H9 (cell line): Measurements from ENCODE around the gene POU2F1. TPM values are rescaled to one million over a fixed set of nuclear protein-coding genes. Genes with fewer than 3 reads are reported as not detected.

Experiments used
- DNase-seq: peaks from one replicate; pipeline ENCODE4 v3.0.0-alpha.2; 2017
- H2AFZ ChIP-seq: one replicate; pipeline ENCODE4 v1.6.1; 2013; ENCODE audit warnings: mild to moderate bottlenecking, low read length, control low read depth, moderate library complexity
- H2AK5ac ChIP-seq: 2 replicates; pipeline ENCODE4 v1.6.1; 2013; ENCODE audit warnings: low read length, control low read depth, mixed read lengths; ENCODE audit not compliant: insufficient read length
- H2BK120ac ChIP-seq: one replicate; pipeline ENCODE4 v1.6.1; 2013; ENCODE audit warnings: low read depth, mild to moderate bottlenecking, low read length, control low read depth, inconsistent platforms; ENCODE audit not compliant: poor library complexity, severe bottlenecking
- H2BK12ac ChIP-seq: 2 replicates; pipeline ENCODE4 v1.6.1; 2013; ENCODE audit warnings: low read length, control low read depth, mixed read lengths, low read depth; ENCODE audit not compliant: insufficient read length
- H2BK15ac ChIP-seq: 2 replicates; pipeline ENCODE4 v1.6.1; 2013; ENCODE audit warnings: low read depth, low read length, control low read depth
- H2BK20ac ChIP-seq: one replicate; pipeline ENCODE4 v1.6.1; 2013; ENCODE audit warnings: low read depth, mild to moderate bottlenecking, low read length, control low read depth, inconsistent platforms; ENCODE audit not compliant: poor library complexity, severe bottlenecking
- H2BK5ac ChIP-seq: 2 replicates; pipeline ENCODE4 v1.6.1; 2013; ENCODE audit warnings: low read length, control low read depth, mixed read lengths; ENCODE audit not compliant: insufficient read length
- H3K14ac ChIP-seq: 2 replicates; pipeline ENCODE4 v1.6.1; 2013; ENCODE audit warnings: low read length, control low read depth; ENCODE audit not compliant: insufficient read depth
- H3K18ac ChIP-seq: 2 replicates; pipeline ENCODE4 v1.6.1; 2013; ENCODE audit warnings: low read depth, mild to moderate bottlenecking, mixed read lengths, low read length, control low read depth; ENCODE audit not compliant: insufficient read length
- H3K23ac ChIP-seq: 2 replicates; pipeline ENCODE4 v1.6.1; 2013; ENCODE audit warnings: low read length, control low read depth, mixed read lengths, low read depth; ENCODE audit not compliant: insufficient read length
- H3K23me2 ChIP-seq: 2 replicates; pipeline ENCODE4 v1.6.1; 2013; ENCODE audit warnings: low read depth, mild to moderate bottlenecking, mixed read lengths, low read length, control low read depth; ENCODE audit not compliant: insufficient read length, poor library complexity, severe bottlenecking
- H3K27ac ChIP-seq: 2 replicates; pipeline ENCODE4 v1.5.1; 2013; ENCODE audit warnings: low read length, control low read depth, mixed read lengths, low read depth; ENCODE audit not compliant: insufficient read length
- H3K27me3 ChIP-seq: 2 replicates; pipeline ENCODE4 v1.6.1; 2013; ENCODE audit warnings: low read length, control low read depth, inconsistent platforms; ENCODE audit not compliant: insufficient read depth
- H3K4ac ChIP-seq: 2 replicates; pipeline ENCODE4 v1.6.1; 2013; ENCODE audit warnings: low read depth, mild to moderate bottlenecking, control low read depth, inconsistent platforms, low read length, moderate library complexity
- H3K4me1 ChIP-seq: 2 replicates; pipeline ENCODE4 v1.6.1; 2013; ENCODE audit warnings: low read length, control low read depth, inconsistent platforms; ENCODE audit not compliant: insufficient read depth
- H3K4me2 ChIP-seq: 2 replicates; pipeline ENCODE4 v1.6.1; 2013; ENCODE audit warnings: low read length, control low read depth, mixed read lengths; ENCODE audit not compliant: insufficient read length, insufficient read depth
- H3K56ac ChIP-seq: 2 replicates; pipeline ENCODE4 v1.6.1; 2013; ENCODE audit warnings: low read depth, mild to moderate bottlenecking, mixed read lengths, low read length, control low read depth; ENCODE audit not compliant: insufficient read length
- H3K79me1 ChIP-seq: 2 replicates; pipeline ENCODE4 v1.6.1; 2013; ENCODE audit warnings: low read depth, mild to moderate bottlenecking, moderate library complexity, low read length, control low read depth, inconsistent platforms; ENCODE audit not compliant: insufficient read depth, poor library complexity, severe bottlenecking
- H3K79me2 ChIP-seq: 2 replicates; pipeline ENCODE4 v1.6.1; 2013; ENCODE audit warnings: low read length, control low read depth, inconsistent platforms; ENCODE audit not compliant: insufficient read depth
- H3K9ac ChIP-seq: 2 replicates; pipeline ENCODE4 v1.6.1; 2013; ENCODE audit warnings: low read length, control low read depth, mixed read lengths; ENCODE audit not compliant: insufficient read length; ENCODE audit errors: extremely low read depth
- H3K9me3 ChIP-seq: one replicate; pipeline ENCODE4 v1.6.1; 2013; ENCODE audit warnings: low read depth, low read length, inconsistent platforms; ENCODE audit not compliant: control insufficient read depth
- H3T11ph ChIP-seq: one replicate; pipeline ENCODE4 v1.6.1; 2013; ENCODE audit warnings: mild to moderate bottlenecking, low read length, control low read depth, inconsistent platforms
- H4K20me1 ChIP-seq: one replicate; pipeline ENCODE4 v1.6.1; 2013; ENCODE audit not compliant: control insufficient read depth, insufficient read length, insufficient read depth
- H4K5ac ChIP-seq: 2 replicates; pipeline ENCODE4 v1.6.1; 2013; ENCODE audit warnings: low read depth, mild to moderate bottlenecking, mixed read lengths, low read length, control low read depth; ENCODE audit not compliant: insufficient read length
- H4K8ac ChIP-seq: replicated peaks from 2 replicates; pipeline ENCODE4 v1.6.1; 2013; ENCODE audit warnings: low read length, control low read depth, mixed read lengths, low read depth; ENCODE audit not compliant: insufficient read length
- H4K91ac ChIP-seq: 2 replicates; pipeline ENCODE4 v1.6.1; 2013; ENCODE audit warnings: low read depth, mild to moderate bottlenecking, moderate library complexity, mixed read lengths, low read length, control low read depth; ENCODE audit not compliant: insufficient read length
- H3K27ac Mint-ChIP-seq, 3 experiments: 2 replicates in 2 of 3; 3 replicates in 1 of 3; pipeline ENCODE4 v1.8.0; 2020 to 2021; ENCODE audit warnings: mixed read lengths in 3 of 3, mild to moderate bottlenecking in 1 of 3, moderate library complexity in 1 of 3
- H3K27me3 Mint-ChIP-seq: 2 replicates; pipeline ENCODE4 v1.8.0; 2021; ENCODE audit warnings: low read depth, mild to moderate bottlenecking, moderate library complexity, mixed read lengths
- H3K36me3 Mint-ChIP-seq, 3 experiments: 2 replicates in 2 of 3; 3 replicates in 1 of 3; pipeline ENCODE4 v1.8.0; 2020 to 2021; ENCODE audit warnings: low read depth in 3 of 3, mixed read lengths in 3 of 3; ENCODE audit not compliant: insufficient read depth in 1 of 3
- H3K4me1 Mint-ChIP-seq, 2 experiments: 2 replicates each; pipeline ENCODE4 v1.8.0; 2020; ENCODE audit warnings: mixed read lengths in 2 of 2
- H3K4me3 Mint-ChIP-seq, 2 experiments: 2 replicates in 1 of 2; 3 replicates in 1 of 2; pipeline ENCODE4 v1.8.0; 2020 to 2021; ENCODE audit warnings: mild to moderate bottlenecking in 2 of 2, mixed read lengths in 2 of 2, moderate library complexity in 1 of 2
- H3K9me3 Mint-ChIP-seq, 2 experiments: 2 replicates in 1 of 2; 3 replicates in 1 of 2; pipeline ENCODE4 v1.8.0; 2020; ENCODE audit warnings: mild to moderate bottlenecking in 2 of 2, mixed read lengths in 2 of 2, moderate library complexity in 1 of 2
- WGBS: extraction: QIAGEN DNeasy Blood & Tissue Kit; methylation state at CpG from one replicate; pipeline ENCODE4 v1.1.7; 2013; ENCODE audit warnings: missing lambda C conversion rate, low lambda C conversion rate, mixed read lengths; ENCODE audit not compliant: insufficient read length; ENCODE audit errors: extremely low coverage; 5-methylcytosine and 5-hydroxymethylcytosine counted together
- total RNA-seq: library from RNA; stranded (reverse); gene quantifications from 2 replicates; pipeline ENCODE4 v1.2.1, GENCODE V29; 2021
- TF ChIP-seq, protein P1 (sequence below): fragments of 200-600 bp; sonication (generic); conservative IDR thresholded peaks from 3 replicates; pipeline ENCODE4 v1.8.0; 2021; ENCODE audit warnings: antibody characterized with exemption, mild to moderate bottlenecking

The POU2F1 gene
- total RNA-seq, 1 experiment from 2014 or later, result 62.5 TPM

DNA sequence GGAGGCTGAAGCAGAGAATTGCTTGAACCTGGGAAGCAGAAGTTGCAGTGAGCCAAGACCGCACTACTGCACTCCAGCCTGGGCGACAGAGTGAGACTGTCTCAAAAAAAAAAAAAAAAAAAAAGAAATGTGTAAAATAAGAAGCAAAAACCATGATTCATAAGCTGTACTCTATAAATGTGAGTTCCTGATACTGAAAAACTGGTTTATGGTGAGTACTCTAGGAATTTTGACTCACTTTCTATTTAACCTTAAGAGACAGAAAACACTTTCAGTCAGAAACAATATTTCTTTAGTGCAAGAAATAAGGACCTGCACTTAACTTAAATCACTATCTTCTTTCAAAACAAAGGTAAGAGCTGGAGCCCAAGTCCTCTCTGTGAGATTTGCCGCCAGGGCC, 19.9 kb upstream of the POU2F1 start:
- Histone ChIP-seq H3K4me1 (0 out of 2 replicates have a peak, but pooled peaks cover 2% of the 10 kb centered on the region), H2BK15ac (no peak overlapping the region), H3T11ph (no peak overlapping the region), H3K9me3 (peaks cover 5% of the 10 kb centered on the region), H2AFZ (no peak overlapping the region), H2BK5ac (no peak overlapping the region), H2BK12ac (no peak overlapping the region), H2BK20ac (no peak overlapping the region), H4K20me1 (no peaks in the 10 kb centered on the region), H3K79me2 (no peaks in the 10 kb centered on the region), H3K56ac (no peak overlapping the region), H3K9ac (no peak overlapping the region), H3K4ac (no peak overlapping the region), H3K79me1 (no peaks in the 10 kb centered on the region), H3K27me3 (no peaks in the 10 kb centered on the region), H2BK120ac (no peak overlapping the region), H3K23ac (no peak overlapping the region), H3K18ac (no peak overlapping the region), H3K27ac (no peak overlapping the region), H3K4me2 (no peak overlapping the region), H3K23me2 (no peaks in the 10 kb centered on the region), H4K91ac (no peak overlapping the region), H2AK5ac (no peak overlapping the region), H3K14ac (no peak overlapping the region), H4K5ac (no peak overlapping the region), H4K8ac (no peak overlapping the region)
- no peak overlapping the region for H3K4me3 Mint-ChIP-seq
- H3K9me3 Mint-ChIP-seq, result peaks cover 8 to 13% of the 10 kb centered on the region in 2 experiments; a peak in 3 of 5 replicates
- no peaks in the 10 kb centered on the region for H3K27me3 Mint-ChIP-seq
- TF ChIP-seq, protein P1, sequence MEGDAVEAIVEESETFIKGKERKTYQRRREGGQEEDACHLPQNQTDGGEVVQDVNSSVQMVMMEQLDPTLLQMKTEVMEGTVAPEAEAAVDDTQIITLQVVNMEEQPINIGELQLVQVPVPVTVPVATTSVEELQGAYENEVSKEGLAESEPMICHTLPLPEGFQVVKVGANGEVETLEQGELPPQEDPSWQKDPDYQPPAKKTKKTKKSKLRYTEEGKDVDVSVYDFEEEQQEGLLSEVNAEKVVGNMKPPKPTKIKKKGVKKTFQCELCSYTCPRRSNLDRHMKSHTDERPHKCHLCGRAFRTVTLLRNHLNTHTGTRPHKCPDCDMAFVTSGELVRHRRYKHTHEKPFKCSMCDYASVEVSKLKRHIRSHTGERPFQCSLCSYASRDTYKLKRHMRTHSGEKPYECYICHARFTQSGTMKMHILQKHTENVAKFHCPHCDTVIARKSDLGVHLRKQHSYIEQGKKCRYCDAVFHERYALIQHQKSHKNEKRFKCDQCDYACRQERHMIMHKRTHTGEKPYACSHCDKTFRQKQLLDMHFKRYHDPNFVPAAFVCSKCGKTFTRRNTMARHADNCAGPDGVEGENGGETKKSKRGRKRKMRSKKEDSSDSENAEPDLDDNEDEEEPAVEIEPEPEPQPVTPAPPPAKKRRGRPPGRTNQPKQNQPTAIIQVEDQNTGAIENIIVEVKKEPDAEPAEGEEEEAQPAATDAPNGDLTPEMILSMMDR, result no peak
- peaks cover 0 to 7% (median 0%) of the 10 kb centered on the region in 3 experiments; a peak in 2 of 7 replicates for H3K36me3 Mint-ChIP-seq
- DNase-seq, result no peak
- H3K27ac Mint-ChIP-seq, result peak overlapping the region in 1 of 3 experiments; percentile 70; a peak in 1 of 7 replicates
- no CpG with 5 or more reads among the region's 3 CpGs for WGBS
- peaks cover 19 to 20% of the 10 kb centered on the region in 2 experiments for H3K4me1 Mint-ChIP-seq
